HG03521 (cell line): ENCODE measurements around the gene SERINC5.

ENCODE experiments used
- ATAC-seq: cut with Tn5 transposase; IDR thresholded peaks from one replicate; pipeline ENCODE4 v1.9.1; 2021; ENCODE audit warnings: mild to moderate bottlenecking, moderate library complexity; ENCODE audit not compliant: unreplicated experiment

Gene SERINC5

DNA sequence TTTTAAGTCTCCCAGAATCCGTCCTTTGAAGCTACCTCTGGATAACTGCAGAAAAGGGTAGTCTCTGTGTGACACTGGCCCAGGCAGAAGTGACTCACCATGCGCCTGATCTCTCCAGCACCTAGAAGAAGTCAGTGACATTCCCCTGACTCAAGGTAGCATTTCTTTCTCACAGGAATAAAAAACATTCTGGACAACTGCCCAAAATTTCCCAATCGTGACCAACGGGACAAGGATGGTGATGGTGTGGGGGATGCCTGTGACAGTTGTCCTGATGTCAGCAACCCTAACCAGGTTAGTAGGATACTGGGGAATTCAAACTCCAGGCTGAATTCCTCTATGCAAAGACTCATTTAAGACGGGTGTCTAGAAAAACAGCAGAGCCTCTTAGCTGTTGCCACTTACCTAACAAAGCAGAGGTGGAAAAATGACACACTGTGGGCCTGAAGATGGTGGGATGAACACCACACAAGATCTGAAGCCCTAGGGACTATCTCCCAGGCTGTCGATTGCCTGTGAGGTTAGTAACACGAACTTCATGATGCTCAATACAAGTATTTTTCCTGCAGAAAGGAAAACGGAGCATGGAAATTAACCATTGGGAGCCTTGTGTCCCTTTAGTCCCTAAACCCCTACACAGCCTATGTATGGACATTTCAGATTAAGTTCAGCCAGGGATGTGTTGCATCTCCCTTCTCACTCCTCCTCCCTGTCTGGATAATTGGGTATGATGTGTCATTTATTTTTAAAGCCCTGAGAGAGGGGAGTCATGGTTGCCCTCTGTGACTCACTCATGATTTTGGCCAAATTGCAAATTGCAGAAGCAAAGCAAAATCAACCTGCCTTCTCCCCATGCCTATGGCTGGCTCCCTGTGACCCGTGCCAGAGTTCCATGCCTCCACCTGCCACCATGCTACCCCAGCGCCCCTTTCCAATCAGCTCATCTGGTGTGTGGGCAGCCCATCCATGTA, 183.5 kb downstream of the SERINC5 start:
- no peak for ATAC-seq

DNA sequence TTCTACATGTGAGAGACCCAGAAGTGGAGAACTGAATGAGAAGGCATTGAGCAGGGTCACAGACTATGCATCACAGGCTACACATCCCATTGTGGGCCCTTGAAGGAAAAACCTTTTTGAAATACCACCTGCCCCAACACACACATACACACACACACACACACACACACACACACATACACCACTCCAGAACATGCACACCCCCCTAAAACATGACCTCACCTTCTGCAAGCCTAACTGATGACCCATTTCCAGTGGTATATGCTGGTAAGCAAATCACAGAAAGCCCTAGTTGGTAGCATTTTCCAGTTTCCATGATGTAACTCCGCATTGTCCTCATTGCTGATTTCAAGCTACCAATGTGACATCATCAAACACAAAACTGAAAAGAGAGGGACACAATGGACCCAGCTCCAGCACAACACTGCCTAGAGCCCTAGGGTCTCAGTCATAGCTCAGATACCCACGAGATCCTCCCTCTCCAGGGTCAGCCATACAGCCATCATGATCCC, 184.3 kb downstream of the SERINC5 start:
- ATAC-seq: no peak

DNA sequence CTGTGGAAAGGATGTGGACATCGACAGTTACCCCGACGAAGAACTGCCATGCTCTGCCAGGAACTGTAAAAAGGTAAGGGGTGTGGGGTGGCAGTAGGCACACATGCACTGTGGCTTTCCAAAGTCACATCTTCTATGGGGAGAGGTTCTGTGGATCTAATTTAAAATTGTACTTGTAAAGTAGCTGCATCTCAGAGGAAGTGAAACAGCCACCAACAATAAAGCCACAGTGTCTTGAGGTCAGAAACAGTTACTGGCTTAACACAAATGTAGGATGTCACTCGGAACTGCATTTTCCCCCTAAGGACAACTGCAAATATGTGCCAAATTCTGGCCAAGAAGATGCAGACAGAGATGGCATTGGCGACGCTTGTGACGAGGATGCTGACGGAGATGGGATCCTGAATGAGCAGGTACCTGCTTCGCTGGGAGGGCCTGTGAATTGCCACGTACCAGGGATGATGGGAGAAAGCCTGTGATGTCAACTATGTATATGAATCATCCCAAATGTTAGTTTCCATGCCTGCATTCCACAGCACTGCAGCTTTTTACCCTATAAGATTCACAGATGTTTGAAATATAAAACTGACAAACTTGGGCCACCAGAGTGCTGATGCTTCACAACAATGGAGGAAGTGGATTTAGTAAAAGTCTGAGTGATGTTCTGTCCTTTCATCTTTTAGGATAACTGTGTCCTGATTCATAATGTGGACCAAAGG, 185.4 kb downstream of the SERINC5 start:
- peak; percentile 46 for ATAC-seq

DNA sequence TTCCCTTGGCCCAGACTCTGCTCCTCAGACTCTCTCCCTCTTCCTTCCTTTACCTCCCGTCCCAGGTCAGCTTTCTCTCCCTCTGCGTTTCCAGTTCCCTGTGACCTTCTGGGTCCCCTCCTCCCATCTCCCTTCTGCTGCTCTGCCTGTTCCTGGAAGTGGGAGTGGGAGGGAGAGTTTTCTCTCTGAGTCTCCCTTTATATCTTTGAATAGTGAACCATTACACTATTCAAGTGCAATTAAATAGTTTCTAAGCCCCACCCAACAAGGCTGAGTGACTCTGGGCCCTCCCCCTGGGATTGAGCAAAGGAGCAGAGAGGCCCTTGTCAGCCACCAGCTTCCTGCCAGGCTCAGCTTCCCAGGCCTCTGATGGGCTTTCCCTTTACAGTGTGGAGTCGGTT, 185.9 kb downstream of the SERINC5 start:
- ATAC-seq: no peak

DNA sequence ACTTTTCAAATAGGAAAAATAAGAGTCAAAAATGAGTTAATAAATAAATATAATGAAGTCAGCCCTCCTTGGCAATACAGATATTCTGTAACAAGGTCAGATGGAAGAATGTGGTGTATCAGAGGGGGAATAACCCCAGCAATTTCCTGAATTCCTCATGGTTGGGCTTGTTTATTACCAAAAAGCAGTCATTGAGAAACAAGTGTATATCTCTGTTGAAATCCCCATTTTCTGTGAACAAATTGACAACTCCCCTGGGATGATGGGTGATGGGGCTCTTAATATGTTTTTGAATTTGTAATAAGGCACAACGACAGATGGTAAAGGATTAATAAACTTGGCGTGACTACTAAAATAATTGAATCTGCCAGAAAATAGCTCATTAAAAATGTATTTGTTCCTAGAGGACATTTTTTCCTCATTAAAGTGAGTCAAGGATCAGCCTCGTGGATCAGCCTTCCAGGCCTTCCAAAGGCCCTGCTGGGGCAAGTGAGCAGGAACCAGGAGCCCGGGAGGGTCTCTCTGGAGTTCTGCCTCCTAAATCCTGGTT, 186.5 kb downstream of the SERINC5 start:
- no peak for ATAC-seq

DNA sequence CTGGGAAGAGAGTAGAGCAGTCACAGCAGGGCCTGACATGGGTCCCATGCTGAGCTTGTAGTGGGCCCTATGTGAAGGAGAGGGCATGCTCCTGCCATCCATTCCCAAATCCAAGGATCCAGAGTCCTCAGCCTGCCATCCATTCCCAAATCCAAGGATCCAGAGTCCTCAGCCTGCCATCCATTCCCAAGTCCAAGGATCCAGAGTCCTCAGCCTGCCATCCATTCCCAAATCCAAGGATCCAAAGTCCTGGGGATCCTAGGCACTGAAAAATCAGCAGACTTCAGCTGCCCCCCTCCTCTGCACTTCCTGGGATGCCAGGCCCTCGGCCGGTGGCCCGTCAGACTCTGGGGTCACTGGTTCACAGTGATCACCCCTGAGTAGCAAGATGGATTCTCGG, 187.1 kb downstream of the SERINC5 start:
- no peak for ATAC-seq

DNA sequence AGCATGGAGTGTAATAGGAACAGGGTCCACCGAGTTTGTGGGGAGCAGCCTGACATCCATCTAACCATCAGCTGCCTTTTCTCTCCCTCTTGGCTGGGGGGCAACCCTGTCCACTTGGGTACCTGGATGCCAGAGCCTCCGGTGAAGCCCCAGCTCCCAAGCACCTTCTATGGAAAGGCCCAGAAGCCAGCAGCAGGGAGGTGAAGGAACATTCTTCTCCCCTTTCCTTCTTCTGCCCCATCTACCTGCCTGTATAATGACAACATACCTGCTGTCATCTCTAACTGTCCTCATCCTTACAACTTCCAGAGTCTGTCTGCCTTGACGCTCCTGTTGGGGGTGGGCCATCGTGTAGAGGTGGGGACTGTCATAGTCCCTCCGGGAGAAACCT, 187.6 kb downstream of the SERINC5 start:
- no peak for ATAC-seq

DNA sequence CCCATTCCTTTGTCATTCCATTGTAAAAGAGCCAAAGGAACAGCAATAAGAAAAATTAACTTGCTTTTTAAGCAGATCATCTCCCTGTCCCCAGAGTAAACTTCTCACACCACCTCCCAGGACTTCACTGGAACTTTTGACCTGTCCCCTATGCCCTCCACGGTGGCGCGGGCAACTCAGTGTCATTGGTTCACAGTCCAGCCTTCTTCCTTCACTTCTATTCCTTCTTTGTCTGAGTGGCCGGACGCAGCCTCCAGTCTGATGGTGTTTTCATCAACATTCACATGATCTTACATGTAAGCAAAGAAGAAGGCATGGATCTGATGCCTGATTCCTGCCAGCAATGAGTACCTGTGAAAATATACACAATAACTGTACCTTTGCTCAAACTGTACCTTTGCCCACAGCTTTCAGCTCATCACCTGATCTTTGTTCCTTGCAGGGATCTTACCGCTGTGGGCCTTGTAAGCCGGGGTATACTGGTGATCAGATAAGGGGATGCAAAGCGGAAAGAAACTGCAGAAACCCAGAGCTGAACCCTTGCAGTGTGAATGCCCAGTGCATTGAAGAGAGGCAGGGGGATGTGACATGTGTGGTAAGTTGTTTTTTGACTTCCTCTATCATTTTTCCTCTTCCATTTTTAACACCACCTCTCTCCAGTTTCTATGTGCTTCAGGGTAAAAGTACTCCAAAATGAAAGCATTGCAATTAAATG, 188.2 kb downstream of the SERINC5 start:
- no peak for ATAC-seq

DNA sequence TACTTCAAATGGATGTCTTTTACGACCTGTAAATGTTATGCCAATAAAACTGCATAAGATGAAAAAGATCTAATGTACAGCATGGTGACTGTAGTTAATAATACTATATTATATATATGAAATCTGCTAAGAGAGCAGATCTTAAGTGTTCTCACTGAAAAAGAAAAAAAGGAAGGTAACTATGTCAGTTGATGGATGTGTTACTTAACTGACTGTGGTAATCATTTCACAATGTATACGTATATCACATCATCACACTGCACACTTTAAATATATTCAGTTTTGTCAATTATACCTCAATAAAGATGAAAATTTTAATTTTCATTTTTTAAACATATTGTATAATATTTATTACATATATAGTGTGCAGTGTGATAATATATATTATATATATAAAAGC, 188.8 kb downstream of the SERINC5 start:
- ATAC-seq: no peak

DNA sequence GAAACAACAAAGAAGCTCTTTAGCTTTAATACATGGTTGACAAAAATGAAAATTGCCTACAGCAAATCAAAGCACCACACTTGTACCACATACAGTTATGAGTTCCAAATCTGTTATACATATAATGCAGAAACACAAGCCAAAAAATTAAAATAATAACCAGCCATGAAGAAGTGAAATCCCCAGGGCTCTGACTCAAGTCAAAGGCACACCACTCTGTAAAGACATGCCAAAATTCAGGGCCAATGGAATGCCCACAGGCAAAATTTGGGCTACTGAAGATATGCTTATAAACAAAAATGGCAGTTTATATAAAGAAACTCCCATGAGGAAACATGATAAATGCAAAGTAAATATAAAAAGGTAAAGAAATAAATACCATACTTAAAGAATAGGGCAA, 191.7 kb downstream of the SERINC5 start:
- ATAC-seq: no peak
